T-helper 1 cell treated with Interleukin-12 subunit alpha and Interleukin-12 subunit beta and Interleukin-4 antibody, amounts not matched to agents 30 ng/mL and 1 ng/mL, for 36 hours (primary cell): ENCODE results near the gene DAB2IP. TPM values are rescaled to one million over a fixed set of nuclear protein-coding genes. Genes with fewer than 3 reads are reported as not detected.
"Not testable (repeated sequence)": the region's sequence is repeated elsewhere in the genome, so short reads cannot be mapped to it uniquely, and the experiment has no call there.

Source experiments
- intact Hi-C: fragments of 100-400 bp; cut with micrococcal nuclease; formaldehyde crosslinking; loops from one replicate; pipeline ENCODE4 v1.15.1; 2024
- total RNA-seq: library from RNA; stranded (reverse); gene quantifications from 2 replicates; pipeline ENCODE4 v1.2.3, GENCODE V29; 2022

The DAB2IP gene
- total RNA-seq, 1 donor from 2014 or later: 0.32 TPM

DNA sequence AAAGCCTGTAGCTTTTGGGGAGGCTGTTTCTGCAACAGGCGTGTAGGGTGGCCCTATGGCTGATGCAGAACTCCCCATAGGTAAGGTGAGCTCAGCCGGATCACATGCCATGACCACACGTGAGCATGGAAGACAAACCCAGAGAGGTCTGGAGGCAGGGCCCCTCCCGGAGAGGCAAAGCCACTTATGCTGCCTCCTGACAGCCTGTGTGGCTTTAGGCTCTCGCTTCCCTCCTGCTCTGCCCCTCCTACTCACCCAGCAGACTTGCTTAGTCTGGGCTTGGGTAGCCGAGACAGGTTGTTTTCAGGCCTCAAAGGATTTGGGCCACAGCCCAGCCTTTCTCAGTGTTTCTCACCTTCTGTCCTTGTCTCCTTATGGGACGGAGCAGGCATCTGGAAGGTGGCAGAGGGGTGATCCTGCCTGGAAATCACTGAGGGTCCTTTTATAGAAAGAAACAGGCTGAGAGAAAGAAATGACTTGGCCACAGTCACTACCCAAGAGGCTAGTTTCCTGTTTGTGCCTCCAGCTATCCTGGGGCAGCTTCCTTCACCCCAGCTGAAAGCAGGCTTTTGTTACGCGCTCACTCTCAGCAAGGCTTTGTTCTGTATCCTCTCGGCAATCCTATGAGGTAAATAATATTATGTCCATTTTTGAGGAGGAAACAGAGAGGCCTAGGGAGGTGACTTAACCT lies 89.9 kb downstream of the DAB2IP start:
- intact Hi-C loops: no loop called here

DNA sequence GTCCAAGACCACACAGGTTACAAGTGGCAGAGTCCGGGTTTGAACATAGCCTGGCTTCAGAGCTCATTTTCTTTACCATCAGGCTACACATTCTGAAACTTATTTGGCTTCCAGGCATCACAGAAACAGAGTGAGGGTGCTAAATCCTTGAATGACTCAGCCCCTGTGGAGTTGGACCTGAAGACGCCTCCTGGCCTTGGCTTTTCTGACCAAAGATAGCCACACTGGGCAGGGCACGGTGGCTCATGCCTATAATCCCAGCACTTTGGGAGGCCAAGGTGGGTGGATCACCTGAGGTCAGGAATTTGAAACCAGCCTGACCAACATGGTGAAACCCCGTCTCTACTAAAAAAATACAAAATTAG lies 90.5 kb downstream of the DAB2IP start:
- intact Hi-C loops: not testable (repeated sequence)

DNA sequence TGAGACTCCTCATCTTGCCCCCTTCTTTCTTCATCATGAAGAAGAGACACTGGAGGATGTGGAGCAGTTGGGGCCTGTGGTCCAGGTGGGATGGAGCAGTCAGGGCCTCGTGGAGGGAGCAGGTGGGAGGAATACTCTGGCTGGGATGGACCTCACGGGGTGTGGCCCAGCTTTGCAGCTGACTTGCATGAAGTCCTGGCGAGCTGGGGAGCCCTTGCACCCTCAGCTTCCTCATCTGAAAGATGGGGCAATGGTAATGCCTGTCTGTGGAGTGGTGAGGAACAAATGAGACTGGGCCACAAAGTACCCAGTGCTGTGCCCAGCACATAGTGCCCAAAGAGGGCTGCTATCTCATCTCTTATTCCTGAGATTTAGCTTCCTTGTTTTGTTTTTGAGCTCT lies 91.5 kb downstream of the DAB2IP start:
- intact Hi-C loops: no loop called here

DNA sequence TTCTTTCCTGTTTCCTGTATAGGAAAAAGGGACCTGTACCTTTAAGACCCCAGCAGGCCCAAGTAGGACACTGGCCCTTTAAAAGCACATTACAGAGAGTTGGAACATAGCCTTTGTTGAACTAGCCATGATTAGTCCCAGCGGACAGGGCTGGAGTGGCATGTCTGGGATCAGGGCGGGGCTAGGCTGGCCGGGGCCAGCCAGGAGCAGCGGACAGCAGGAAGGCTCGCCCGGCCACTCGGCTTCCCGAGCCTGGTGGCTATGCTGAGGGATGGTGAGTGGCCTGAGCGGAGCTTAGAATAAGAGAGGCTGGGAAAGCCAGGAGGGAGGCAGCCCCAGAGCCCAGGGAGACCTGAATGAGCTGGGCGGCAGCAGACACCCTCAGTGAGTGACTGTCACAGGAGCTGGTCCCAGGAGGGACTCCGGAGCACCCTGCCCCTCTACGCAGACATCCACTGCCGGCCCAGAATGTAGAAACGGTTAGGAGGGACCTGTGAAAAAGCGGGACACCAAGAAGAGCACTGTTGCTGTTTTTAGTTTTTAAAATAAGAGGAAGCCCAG lies 92.1 kb downstream of the DAB2IP start:
- intact Hi-C loops: loop anchor here (1.0 kb wide), 3 partner anchors 56 to 249 kb away; no protein-coding TSS in a partner anchor

DNA sequence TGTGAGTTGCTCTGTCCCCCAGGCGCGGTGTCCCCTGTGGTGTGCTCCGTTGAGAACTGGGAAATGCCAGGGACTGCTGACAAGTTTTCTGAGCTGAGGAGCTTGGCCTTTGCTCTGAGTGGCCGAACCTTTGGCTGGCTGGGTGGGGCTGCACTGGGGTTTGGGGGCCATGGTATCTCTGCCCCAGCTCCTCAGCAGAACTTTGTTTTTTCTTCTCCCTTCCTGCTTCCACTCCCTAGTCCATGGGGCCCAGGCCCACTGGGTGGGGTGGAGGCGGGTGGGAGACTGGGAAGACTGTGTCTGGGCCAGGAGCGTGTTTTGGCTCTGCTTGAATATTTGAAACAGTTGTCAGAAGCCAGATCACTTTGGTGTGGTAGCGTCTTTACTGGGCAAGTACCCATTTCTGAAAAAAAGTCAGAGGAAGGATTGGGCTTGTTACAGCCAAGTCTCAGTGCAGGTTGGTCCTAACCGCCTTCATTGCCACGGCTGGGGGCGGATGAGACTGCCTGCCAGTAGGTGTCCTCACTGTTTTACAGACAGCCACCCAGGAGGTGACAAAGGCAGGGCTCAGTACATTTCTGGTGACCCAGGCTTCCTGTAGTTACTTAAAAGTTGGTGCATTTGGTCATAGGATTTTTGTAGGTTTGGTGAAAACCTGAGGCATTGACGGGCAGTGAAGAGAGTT lies 92.7 kb downstream of the DAB2IP start:
- intact Hi-C loops: loop anchor here (1.0 kb wide), 3 partner anchors 57 to 248 kb away; no protein-coding TSS in a partner anchor

DNA sequence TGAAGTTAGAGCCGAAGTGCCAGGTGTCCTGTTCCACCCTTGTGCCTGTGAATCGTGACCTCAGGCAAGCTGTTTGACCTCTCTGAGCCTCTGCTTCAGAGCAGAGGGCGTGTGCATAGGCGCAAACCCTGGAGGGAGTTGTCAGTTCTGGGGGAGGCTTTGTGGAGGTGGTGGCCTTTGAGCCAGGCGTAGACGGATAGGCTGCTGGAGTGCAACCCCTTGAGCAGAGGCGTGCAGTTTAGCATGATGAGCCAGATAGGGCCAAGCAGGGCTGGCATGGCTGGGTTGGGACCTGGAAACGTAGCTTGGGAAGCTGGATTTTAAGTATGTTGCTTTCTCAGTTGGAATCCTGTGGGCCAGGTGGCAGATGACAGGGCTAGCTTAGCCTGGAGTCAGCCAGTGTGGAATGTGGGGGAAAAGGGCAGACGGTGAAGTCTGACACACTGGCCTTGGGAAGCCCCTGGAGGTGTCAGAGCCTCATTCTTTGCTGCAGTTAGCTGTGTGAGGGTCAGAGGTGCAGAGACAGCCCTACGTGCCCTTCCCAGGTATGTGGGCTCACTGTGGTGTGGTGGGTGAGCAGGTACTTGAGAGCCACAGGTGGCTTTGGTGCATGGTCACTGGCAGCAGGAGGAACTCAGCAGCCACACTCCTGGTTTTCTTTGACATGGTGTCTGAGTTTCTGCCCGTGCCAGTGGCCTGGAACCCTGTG lies 93.4 kb downstream of the DAB2IP start:
- intact Hi-C loops: loop anchor here (1.0 kb wide), 3 partner anchors 58 to 247 kb away; no protein-coding TSS in a partner anchor

DNA sequence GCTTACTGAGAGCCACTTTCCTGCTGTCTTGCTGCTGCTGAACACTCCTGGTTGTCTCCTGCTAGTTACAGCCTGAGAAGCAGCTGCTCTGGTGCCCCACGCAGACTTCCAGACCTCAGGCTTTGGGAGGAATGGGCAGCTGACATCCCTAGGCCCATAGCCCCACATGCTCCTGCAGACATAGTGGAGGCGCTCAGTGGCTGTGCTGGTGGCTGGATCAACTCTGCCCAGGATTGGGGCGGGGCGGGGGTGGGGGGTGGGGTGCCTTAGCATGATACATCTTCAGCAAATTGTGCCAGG lies 93.9 kb downstream of the DAB2IP start:
- intact Hi-C loops: no loop called here

DNA sequence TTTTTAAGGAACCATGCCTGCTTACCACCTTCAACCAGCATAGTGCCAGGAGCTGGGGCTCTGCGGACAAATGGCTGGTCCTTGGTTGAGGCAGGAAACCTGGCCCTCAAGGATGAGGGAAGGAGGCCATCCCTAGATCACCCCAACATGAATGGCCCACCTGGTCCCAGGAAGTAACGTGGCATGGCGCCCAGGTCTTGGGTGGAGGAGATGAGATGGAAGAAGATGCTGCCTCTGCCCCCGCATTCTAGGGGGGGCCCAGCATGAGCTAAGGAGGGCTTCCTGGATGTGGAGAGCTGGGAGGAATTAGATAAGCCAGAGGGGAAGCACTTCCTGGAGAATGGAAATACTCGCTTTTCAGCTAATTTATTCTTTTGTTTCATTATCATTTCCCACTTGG lies 95.0 kb downstream of the DAB2IP start:
- intact Hi-C loops: no loop called here

DNA sequence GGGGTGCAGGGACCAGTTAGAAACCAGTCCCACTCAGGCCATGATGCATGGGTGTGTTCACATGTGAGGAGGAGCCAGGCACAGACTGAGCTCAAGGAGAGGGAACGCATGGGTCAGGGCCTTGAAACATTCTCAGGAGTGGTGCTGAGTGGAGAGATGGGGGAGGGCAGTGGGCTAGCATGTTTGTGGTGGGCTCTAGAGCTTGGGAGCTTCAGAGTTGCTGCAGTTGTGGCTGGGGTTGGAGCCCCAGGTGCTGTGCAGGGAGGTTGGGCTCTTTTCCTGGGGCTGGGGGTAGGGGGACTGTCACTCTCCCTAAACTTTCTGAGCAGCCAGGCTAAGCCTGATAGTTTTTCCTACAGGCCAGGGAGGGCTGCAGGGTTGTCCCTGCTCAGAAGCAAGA lies 95.4 kb downstream of the DAB2IP start:
- intact Hi-C loops: no loop called here

DNA sequence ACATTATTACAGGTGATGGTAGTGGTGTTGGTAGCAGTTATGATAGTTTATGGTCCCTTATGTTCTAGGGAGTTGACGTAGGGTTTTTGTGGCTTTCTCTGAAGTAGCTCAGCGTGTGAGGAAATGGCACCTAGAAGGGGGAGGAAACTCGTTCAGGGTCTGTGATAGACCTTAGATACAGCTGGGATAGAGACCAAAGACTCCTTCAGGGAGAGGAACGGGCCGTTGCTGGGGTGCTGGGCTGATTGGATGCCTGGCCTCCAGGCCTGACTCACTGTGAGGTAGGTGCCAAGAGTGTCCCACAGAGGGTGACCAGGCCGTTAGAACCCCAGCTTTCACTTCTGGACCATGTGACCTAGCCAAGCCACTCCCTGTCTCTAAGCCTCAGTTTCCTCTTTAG lies 96.6 kb downstream of the DAB2IP start:
- intact Hi-C loops: loop anchor here (1.0 kb wide), 1 partner anchor 244 kb away; no protein-coding TSS in a partner anchor

DNA sequence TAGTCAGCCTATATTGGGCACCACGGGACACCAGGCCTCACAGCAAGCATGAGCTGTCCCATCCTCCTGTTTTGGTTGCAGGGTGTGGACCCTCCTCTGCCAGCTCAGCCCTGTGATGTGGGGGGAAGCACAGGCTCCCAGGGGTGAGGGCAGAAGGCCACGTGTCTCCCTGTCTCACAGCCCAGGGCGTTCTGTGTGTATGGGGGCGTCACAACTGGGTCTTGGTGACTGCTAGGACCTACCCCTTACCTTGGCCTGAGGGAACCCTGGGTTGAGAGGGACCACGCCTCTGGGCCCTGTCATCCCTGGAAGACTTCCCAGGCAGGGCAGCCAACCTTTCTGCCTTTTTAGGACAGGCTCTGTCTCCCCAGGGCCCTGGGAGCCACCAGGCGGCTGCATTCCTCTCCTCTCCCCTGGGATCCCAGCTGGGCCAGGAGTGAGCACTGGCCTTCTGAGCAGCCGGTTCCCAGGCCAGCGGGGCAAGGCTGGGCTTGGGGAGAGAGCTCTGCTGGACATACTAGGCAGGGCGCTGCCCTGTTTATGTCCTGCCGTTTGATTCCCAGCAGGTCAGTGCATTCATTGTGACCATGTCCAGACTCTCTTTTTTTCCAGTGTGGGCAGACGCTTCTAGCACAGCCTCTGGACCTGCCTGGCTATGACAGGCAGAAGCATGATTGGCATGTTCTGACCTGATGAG lies 97.4 kb downstream of the DAB2IP start:
- intact Hi-C loops: loop anchor here (1.0 kb wide), 1 partner anchor 243 kb away; no protein-coding TSS in a partner anchor

DNA sequence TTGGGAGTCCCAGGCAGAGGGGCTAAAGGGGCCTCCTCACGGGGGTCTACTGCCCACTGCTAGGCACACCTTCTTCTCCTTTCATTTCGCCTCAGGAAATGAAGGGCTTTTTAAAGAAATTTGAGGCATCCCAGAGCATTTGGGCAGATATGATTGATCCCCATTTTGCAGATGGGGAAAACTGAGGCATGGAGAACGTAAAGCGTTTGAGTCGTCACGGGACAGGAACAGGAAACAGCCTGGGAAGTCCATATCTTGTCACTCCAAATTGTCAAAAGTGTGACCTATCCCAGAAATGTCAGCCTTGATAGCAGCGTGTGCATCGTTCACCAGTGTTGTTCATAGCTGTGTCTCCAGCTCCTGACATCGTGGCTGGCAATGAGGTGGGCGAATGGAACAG lies 98.2 kb downstream of the DAB2IP start:
- intact Hi-C loops: no loop called here

DNA sequence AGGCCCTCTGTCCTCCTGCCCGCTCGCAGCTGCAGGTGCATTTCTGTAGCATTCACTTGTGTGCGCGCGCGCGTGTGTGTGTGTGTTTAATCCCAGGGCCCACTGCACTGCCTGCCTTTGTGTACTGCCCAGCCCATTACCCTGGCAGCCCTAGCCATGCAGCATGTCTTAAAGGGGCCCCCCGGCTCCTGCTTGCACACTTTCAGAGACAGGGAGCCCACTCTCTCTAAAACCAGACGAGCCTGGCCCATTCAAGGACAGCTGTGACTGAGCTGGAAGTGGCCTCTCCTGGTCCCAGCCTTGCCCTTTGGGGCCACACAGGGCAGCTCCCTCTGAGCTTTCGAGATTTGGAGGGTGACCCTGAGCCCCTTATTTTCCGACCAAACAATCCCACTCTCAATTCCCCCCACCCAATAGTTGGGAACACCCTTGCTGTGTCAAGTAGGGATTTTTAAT lies 98.9 kb downstream of the DAB2IP start:
- intact Hi-C loops: no loop called here

DNA sequence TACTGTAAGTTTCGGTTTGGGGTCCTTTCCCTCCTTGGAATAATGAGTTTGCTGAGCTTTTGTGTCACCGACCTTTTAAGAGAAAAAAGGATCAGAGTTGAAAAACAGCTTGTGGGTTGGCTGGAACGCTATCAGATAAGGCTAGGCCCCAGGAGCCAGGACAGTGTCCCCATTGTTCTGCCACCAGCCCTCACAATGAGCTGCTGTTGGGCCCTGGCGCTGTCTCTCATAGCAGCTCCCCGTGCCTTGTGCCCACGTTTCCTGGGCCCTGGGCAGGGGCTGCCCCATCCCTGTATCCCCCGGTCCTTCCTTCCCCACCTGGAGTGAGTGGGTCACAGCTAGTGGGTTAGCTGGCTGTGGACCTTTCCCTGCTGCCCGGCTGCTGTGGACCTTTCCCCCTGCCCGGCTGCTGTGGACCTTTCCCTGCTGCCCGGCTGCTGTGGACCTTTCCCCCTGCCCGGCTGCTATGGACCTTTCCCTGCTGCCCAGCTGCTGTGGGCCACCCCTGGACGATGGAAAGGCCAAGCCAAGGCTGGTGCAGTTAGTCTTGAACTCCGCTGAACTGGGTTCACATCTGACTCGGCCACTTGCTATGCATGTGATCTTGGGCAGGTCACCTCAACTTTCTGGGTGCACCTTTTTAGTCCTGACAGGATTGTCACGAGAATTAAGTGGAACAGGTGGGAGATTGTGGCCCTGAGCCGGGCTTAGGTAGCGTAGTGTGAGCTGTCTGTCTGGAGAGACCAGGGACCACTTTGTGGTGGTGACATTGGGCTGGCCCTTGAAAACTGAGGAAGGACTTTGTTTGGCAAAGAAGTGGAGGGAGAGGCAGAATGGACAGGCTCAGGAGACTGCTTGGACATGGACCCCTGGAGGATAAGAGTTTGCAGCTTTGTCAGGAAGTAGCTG lies 99.5 kb downstream of the DAB2IP start:
- intact Hi-C loops: no loop called here

DNA sequence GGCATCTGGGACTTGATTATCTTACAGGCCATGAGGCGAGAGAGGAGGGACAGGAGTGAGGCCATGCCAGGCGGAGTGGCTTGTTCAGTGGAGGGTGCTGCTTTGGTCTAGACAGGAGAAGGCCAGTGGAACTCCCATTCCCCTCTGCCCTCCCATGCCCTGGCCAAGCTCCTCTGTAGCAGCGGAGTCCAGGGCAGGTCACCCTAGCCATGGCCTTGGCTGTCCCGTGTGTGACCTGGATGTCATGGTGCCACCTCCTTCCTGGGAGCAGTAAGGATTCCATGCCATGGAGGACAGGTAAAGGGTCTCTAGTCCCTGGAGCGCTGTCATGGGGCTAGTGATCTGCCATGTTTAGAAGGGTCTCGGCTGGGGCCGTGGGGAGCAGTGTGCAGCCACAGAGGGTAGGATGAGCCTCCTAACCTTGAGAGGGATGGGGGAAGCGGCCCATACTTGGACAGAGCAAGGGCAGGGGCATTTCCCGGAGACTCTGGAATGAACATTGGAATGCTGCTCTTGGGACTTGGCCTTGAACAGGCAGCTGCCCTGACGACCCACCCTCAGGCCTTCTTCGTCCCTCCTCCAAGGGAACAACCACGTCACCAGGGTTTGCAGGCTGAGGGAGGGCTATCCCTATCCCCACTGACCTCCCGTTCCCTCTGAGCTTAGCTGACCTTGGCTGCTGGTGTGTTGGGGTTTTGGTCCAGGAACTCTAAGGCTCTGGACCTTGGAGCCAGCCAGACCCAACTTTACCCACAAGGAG lies 100.4 kb downstream of the DAB2IP start:
- intact Hi-C loops: no loop called here

DNA sequence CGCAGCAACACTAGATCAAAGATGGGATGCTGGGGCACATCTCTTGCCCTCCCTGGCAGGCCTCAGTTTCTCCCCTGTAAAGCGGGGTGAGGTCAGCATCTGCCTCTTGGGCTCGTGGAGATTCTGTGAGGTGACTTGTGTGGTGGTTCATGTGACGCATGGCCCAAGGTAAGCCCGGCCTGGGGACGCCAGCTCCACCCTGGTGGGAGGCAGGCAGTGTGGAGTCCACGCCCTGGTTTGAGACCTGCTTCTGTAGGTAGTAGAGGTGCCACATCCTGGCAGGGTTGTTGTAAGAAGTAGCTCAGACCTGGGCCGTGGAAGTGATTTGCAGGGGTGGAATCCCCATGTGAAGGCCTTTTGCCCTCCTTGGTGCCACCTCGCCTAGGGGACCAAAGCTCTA lies 101.5 kb downstream of the DAB2IP start:
- intact Hi-C loops: no loop called here

DNA sequence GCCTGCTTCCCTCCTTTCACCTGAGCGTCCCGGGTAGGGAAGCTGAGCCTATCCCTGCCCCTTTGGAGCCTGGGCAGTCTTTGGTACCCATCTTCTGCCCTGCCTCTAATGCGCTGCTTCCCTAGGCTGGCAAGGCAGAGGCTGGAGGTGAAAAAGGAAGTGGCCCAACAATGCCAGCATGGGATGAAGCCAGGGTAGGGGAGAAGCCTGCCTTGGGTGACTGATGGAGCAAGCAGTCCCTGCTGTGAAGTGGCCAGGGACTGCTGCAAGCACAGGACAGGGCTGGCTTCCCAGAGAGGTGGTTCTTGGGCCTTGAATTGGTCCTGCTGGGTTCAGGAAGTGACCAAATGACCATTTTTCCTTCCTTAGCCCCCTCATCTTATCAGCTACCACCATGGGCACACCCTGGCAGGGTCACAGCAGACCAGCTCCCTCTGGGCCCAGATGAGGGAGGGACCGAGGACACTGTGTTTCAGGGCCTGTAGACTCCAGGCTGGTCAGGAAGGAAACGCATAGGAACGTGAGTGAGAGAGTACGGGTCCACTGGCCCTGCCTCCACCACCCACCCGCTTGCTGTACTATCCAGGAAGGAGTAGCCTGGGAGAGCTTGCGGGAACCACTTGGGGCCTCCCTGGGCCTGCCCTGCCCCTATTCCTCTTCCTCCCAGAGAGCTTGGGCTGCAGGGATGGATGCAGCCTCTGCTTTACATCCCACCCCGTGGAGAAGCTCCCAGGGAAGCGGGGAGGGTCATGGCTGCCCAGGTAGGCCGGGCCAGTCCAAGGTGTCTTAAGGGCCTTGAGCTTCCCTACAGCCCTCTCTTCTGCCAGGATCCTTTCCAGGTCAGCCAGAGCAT lies 102.6 kb downstream of the DAB2IP start:
- intact Hi-C loops: no loop called here

DNA sequence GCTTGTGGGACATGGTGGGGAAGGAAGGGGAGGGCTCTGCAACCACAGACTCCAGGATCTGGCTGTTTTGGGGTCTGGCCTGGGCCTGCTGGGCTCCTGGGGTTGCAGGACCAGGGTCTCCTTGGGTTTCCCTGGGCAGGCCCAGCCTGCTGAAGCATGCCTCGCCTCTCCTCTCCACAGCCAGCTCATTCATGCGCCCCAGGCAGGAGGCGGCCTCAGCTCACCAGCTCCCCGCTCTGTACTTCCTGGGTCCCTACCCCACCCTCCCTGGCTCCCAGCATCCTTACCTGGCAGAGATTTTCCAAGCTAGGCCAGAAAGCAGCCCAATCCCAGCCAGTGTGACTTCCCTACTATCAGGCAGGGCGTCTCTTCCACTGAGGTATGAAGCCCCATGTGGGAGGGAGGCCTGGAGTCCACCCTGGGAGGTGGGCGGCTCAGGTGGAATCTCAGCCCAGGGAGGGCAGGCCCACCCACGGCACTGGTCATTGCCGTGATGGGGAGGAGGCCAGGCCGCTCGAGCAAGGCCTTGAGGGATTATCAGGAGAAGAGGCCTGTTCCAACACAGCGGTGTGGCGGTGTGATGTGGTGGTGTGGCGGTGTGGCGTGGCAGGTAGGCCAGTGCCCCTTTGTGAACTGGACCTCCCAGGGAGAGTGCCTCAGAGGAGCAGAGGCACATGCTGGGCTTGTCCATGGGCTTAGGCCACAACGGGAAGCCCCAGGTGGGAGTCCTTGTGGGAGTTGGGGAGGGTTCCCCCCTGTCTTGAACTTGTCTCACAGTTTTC lies 103.4 kb downstream of the DAB2IP start:
- intact Hi-C loops: no loop called here
